Stimulated activated CD4-positive, alpha-beta T cell treated with anti-CD3 and anti-CD28 coated beads, TNF-alpha, amount 100 ng/mL, for 48 hours (primary cell): Measurements from ENCODE around the gene NHLRC2.
"Not testable (repeated sequence)": the region's sequence is repeated elsewhere in the genome, so short reads cannot be mapped to it uniquely, and the experiment has no call there.

Experiments used
- DNase-seq, 3 donors: peaks; one replicate each; pipeline ENCODE4 v3.0.0-alpha.2; 2020; ENCODE audit warnings: low read depth in 3 of 3

The NHLRC2 gene

GRCh38 chr10:113941140-113941539 is 86.7 kb downstream of the NHLRC2 start:
- DNase-seq: no peak

GRCh38 chr10:113943196-113943595 is 88.7 kb downstream of the NHLRC2 start:
- not testable (repeated sequence) for DNase-seq

- no peak for DNase-seq
Observed at GRCh38 chr10:113945075-113945686, 90.7 kb downstream of the NHLRC2 start.

- DNase-seq: no peak
Observed at GRCh38 chr10:113945687-113946085, 91.2 kb downstream of the NHLRC2 start.

- DNase-seq: no peak
Observed at GRCh38 chr10:113947184-113948041, 93.0 kb downstream of the NHLRC2 start.

GRCh38 chr10:113948048-113948447 is 93.6 kb downstream of the NHLRC2 start:
- no peak for DNase-seq

GRCh38 chr10:113950268-113950667 is 95.8 kb downstream of the NHLRC2 start:
- DNase-seq: no peak

GRCh38 chr10:113953505-113954272 is 99.2 kb downstream of the NHLRC2 start:
- DNase-seq: no peak

- DNase-seq: no peak
Observed at GRCh38 chr10:113954409-113954808, 99.9 kb downstream of the NHLRC2 start.

- DNase-seq: no peak
Observed at GRCh38 chr10:113957013-113957412, 102.6 kb downstream of the NHLRC2 start.

- no peak for DNase-seq
Observed at GRCh38 chr10:113958631-113959382, 104.3 kb downstream of the NHLRC2 start.

GRCh38 chr10:113959383-113959760 is 104.9 kb downstream of the NHLRC2 start:
- no peak for DNase-seq

- DNase-seq: no peak
Observed at GRCh38 chr10:113960617-113961181, 106.2 kb downstream of the NHLRC2 start.

GRCh38 chr10:113961182-113962031 is 106.9 kb downstream of the NHLRC2 start:
- peak; percentile 7 to 30 (median 11) for DNase-seq

GRCh38 chr10:113965077-113965476 is 110.6 kb downstream of the NHLRC2 start:
- no peak for DNase-seq

- no peak for DNase-seq
Observed at GRCh38 chr10:113965683-113966082, 111.2 kb downstream of the NHLRC2 start.
